ENCODE data around the gene ITSN2. TPM values are rescaled to one million over a fixed set of nuclear protein-coding genes. Genes with fewer than 3 reads are reported as not detected.

The ITSN2 gene
- total RNA-seq, 5 donors from 2014 or later (not counting 1 experiment from before 2014, with no cell fraction given) = 95.7 to 110 (median 101) TPM

GRCh38 chr2:24176326-24176725, 184.0 kb downstream of the ITSN2 start:
- DNase-seq = no peak
- ChIA-PET CTCF (no interaction called here), POLR2A (interaction anchor here in 1 of 2 donors (0.5 kb wide), 1 partner anchor 801 kb away, joined by 5 read pairs; no protein-coding TSS in a partner anchor)
- no peak overlapping the region for H3K27ac ChIP-seq (ENCODE audit: low read length)
- Mint-ChIP-seq H3K27ac (no peak overlapping the region), H3K27me3 (peaks cover 0 to 8% of the 10 kb centered on the region in 2 donors), H3K36me3 (peaks cover 2% of the 10 kb centered on the region), H3K4me3 (no peak overlapping the region), H3K4me1 (no peaks in the 10 kb centered on the region), H3K9me3 (peaks cover 0 to 2% (median 0%) of the 10 kb centered on the region in 3 donors)
- H3K36me3 ChIP-seq (ENCODE audit: control insufficient read depth in 2 of 2, extremely low read depth in 1 of 2, insufficient read depth in 1 of 2, low read length in 1 of 2) = no peaks in the 10 kb centered on the region
- H3K27me3 ChIP-seq (replicated peaks in 1 of 2; ENCODE audit: control insufficient read depth in 2 of 2, extremely low read depth in 1 of 2, insufficient read depth in 2 of 2, low read length in 1 of 2) = peaks cover 0 to 9% of the 10 kb centered on the region in 2 experiments
- ATAC-seq (replicated peaks in 1 of 4) = no peak
- H3K4me1 ChIP-seq (ENCODE audit: control insufficient read depth in 1 of 2, extremely low read depth in 1 of 2, insufficient read depth in 2 of 2, low read length in 2 of 2) = no peaks in the 10 kb centered on the region
- WGBS (ENCODE audit: insufficient coverage) = no CpG with 5 or more reads among the region's 1 CpG
- H3K4me3 ChIP-seq (ENCODE audit: control insufficient read depth in 1 of 2, extremely low read depth in 1 of 2, low read length in 1 of 2) = no peak overlapping the region
- no peaks in the 10 kb centered on the region for H3K9me3 ChIP-seq

GRCh38 chr2:24175631-24176187, 184.6 kb downstream of the ITSN2 start:
- WGBS (ENCODE audit: insufficient coverage) = 92% methylated on average over 13 of the region's 17 CpGs
- peaks cover 0 to 2% (median 0%) of the 10 kb centered on the region in 3 donors for H3K9me3 Mint-ChIP-seq
- peaks cover 0 to 9% of the 10 kb centered on the region in 2 experiments for H3K27me3 ChIP-seq (replicated peaks in 1 of 2; ENCODE audit: control insufficient read depth in 2 of 2, extremely low read depth in 1 of 2, insufficient read depth in 2 of 2, low read length in 1 of 2)
- H3K27me3 Mint-ChIP-seq = peaks cover 0 to 11% of the 10 kb centered on the region in 2 donors
- no peaks in the 10 kb centered on the region for H3K36me3 ChIP-seq (ENCODE audit: control insufficient read depth in 2 of 2, extremely low read depth in 1 of 2, insufficient read depth in 1 of 2, low read length in 1 of 2)
- no peak overlapping the region for H3K4me3 ChIP-seq (ENCODE audit: control insufficient read depth in 1 of 2, extremely low read depth in 1 of 2, low read length in 1 of 2)
- no peaks in the 10 kb centered on the region for H3K4me1 Mint-ChIP-seq
- H3K4me1 ChIP-seq (ENCODE audit: control insufficient read depth in 1 of 2, extremely low read depth in 1 of 2, insufficient read depth in 2 of 2, low read length in 2 of 2) = no peaks in the 10 kb centered on the region
- H3K4me3 Mint-ChIP-seq = no peak overlapping the region
- no peak overlapping the region for H3K27ac ChIP-seq (ENCODE audit: low read length)
- POLR2A ChIA-PET = no interaction called here
- H3K9me3 ChIP-seq = no peaks in the 10 kb centered on the region
- DNase-seq (no peak), ATAC-seq (replicated peaks in 1 of 4) (no peak)
- CTCF ChIA-PET = no interaction called here
- H3K27ac Mint-ChIP-seq = no peak overlapping the region
- H3K36me3 Mint-ChIP-seq = peaks cover 2% of the 10 kb centered on the region

GRCh38 chr2:24174851-24175277, 185.5 kb downstream of the ITSN2 start, which contains the start of gene FAM228A:
FAM228A (plus strand) TSS chr2:24175053; CDS start chr2:24175481, 428 bp downstream.
- ATAC-seq (replicated peaks in 1 of 4) (no peak), DNase-seq (no peak)
- CTCF ChIA-PET = no interaction called here
- H3K27me3 ChIP-seq (replicated peaks in 1 of 2; ENCODE audit: control insufficient read depth in 2 of 2, extremely low read depth in 1 of 2, insufficient read depth in 2 of 2, low read length in 1 of 2) = peaks cover 0 to 9% of the 10 kb centered on the region in 2 experiments
- no peak within 1 kb of the TSS for H3K27ac ChIP-seq (ENCODE audit: low read length)
- H3K4me1 ChIP-seq (ENCODE audit: control insufficient read depth in 1 of 2, extremely low read depth in 1 of 2, insufficient read depth in 2 of 2, low read length in 2 of 2) = no peaks in the 10 kb centered on the region
- H3K9me3 Mint-ChIP-seq = peaks cover 0 to 2% (median 0%) of the 10 kb centered on the region in 3 donors
- H3K4me1 Mint-ChIP-seq = no peaks in the 10 kb centered on the region
- H3K4me3 Mint-ChIP-seq = no peak within 1 kb of the TSS
- WGBS (ENCODE audit: insufficient coverage) = 66% methylated on average over 46 of the region's 46 CpGs
- peaks cover 0 to 11% of the 10 kb centered on the region in 2 donors for H3K27me3 Mint-ChIP-seq
- H3K36me3 ChIP-seq (ENCODE audit: control insufficient read depth in 2 of 2, extremely low read depth in 1 of 2, insufficient read depth in 1 of 2, low read length in 1 of 2) = no peaks in the 10 kb centered on the region
- POLR2A ChIA-PET = no interaction called here
- H3K36me3 Mint-ChIP-seq = peaks cover 2% of the 10 kb centered on the region
- H3K27ac Mint-ChIP-seq = no peak within 1 kb of the TSS
- H3K9me3 ChIP-seq = no peaks in the 10 kb centered on the region
- no peak within 1 kb of the TSS for H3K4me3 ChIP-seq (ENCODE audit: control insufficient read depth in 1 of 2, extremely low read depth in 1 of 2, low read length in 1 of 2)

- WGBS (ENCODE audit: insufficient coverage) = 91% methylated on average over 2 of the region's 5 CpGs
- H3K9me3 ChIP-seq = no peaks in the 10 kb centered on the region
- ATAC-seq (replicated peaks in 1 of 4) (no peak), DNase-seq (no peak)
- H3K9me3 Mint-ChIP-seq = peaks cover 0 to 2% (median 0%) of the 10 kb centered on the region in 3 donors
- POLR2A ChIA-PET = no interaction called here
- peaks cover 12% of the 10 kb centered on the region for H3K36me3 Mint-ChIP-seq
- peaks cover 0 to 10% of the 10 kb centered on the region in 2 donors for H3K27me3 Mint-ChIP-seq
- H3K4me3 Mint-ChIP-seq = no peak overlapping the region
- H3K27ac ChIP-seq (ENCODE audit: low read length) = no peak overlapping the region
- peaks cover 0 to 3% of the 10 kb centered on the region in 2 experiments for H3K27me3 ChIP-seq (replicated peaks in 1 of 2; ENCODE audit: control insufficient read depth in 2 of 2, extremely low read depth in 1 of 2, insufficient read depth in 2 of 2, low read length in 1 of 2)
- H3K27ac Mint-ChIP-seq = no peak overlapping the region
- no peaks in the 10 kb centered on the region for H3K4me1 ChIP-seq (ENCODE audit: control insufficient read depth in 1 of 2, extremely low read depth in 1 of 2, insufficient read depth in 2 of 2, low read length in 2 of 2)
- CTCF ChIA-PET = no interaction called here
- no peaks in the 10 kb centered on the region for H3K36me3 ChIP-seq (ENCODE audit: control insufficient read depth in 2 of 2, extremely low read depth in 1 of 2, insufficient read depth in 1 of 2, low read length in 1 of 2)
- no peak overlapping the region for H3K4me3 ChIP-seq (ENCODE audit: control insufficient read depth in 1 of 2, extremely low read depth in 1 of 2, low read length in 1 of 2)
- no peaks in the 10 kb centered on the region for H3K4me1 Mint-ChIP-seq
These were observed 191.3 kb downstream of the ITSN2 start for GRCh38 chr2:24169023-24169422.

GRCh38 chr2:24164416-24164973, 195.8 kb downstream of the ITSN2 start:
- ATAC-seq (replicated peaks in 1 of 4) (peak in 2 of 4 experiments; percentile 17 to 43), DNase-seq (peak in 29 of 35 experiments; percentile 1 to 43 (median 23))
- Histone ChIP-seq H3K4me1 (ENCODE audit: control insufficient read depth in 1 of 2, extremely low read depth in 1 of 2, insufficient read depth in 2 of 2, low read length in 2 of 2) (no peaks in the 10 kb centered on the region), H3K36me3 (ENCODE audit: control insufficient read depth in 2 of 2, extremely low read depth in 1 of 2, insufficient read depth in 1 of 2, low read length in 1 of 2) (no peaks in the 10 kb centered on the region), H3K9me3 (no peaks in the 10 kb centered on the region), H3K27ac (ENCODE audit: low read length) (no peak overlapping the region), H3K4me3 (ENCODE audit: control insufficient read depth in 1 of 2, extremely low read depth in 1 of 2, low read length in 1 of 2) (no peak overlapping the region), H3K27me3 (replicated peaks in 1 of 2; ENCODE audit: control insufficient read depth in 2 of 2, extremely low read depth in 1 of 2, insufficient read depth in 2 of 2, low read length in 1 of 2) (no peaks in the 10 kb centered on the region)
- Mint-ChIP-seq H3K36me3 (peaks cover 28% of the 10 kb centered on the region), H3K27ac (no peak overlapping the region), H3K4me3 (no peak overlapping the region), H3K9me3 (peaks cover 0 to 4% (median 0%) of the 10 kb centered on the region in 3 donors), H3K4me1 (no peaks in the 10 kb centered on the region), H3K27me3 (no peaks in the 10 kb centered on the region)
- ChIA-PET POLR2A (no interaction called here), CTCF (interaction anchor here in 1 of 2 donors (1.1 kb wide), 1 partner anchor 340 kb away, joined by 4 read pairs; no protein-coding TSS in a partner anchor)
- 100% methylated on average over 3 of the region's 8 CpGs for whole genome bisulfite sequencing (ENCODE audit: insufficient coverage)

GRCh38 chr2:24163601-24164000, 196.7 kb downstream of the ITSN2 start:
- H3K27me3 ChIP-seq (replicated peaks in 1 of 2; ENCODE audit: control insufficient read depth in 2 of 2, extremely low read depth in 1 of 2, insufficient read depth in 2 of 2, low read length in 1 of 2) = no peaks in the 10 kb centered on the region
- no CpG with 5 or more reads among the region's 2 CpGs for WGBS (ENCODE audit: insufficient coverage)
- no peaks in the 10 kb centered on the region for H3K4me1 ChIP-seq (ENCODE audit: control insufficient read depth in 1 of 2, extremely low read depth in 1 of 2, insufficient read depth in 2 of 2, low read length in 2 of 2)
- DNase-seq (no peak), ATAC-seq (replicated peaks in 1 of 4) (no peak)
- H3K27ac Mint-ChIP-seq = no peak overlapping the region
- ChIA-PET CTCF (interaction anchor here in 1 of 2 donors (0.8 to 1.1 kb wide), 2 partner anchors 184 to 339 kb away, joined by 3 to 4 read pairs; no protein-coding TSS in a partner anchor), POLR2A (no interaction called here)
- H3K27ac ChIP-seq (ENCODE audit: low read length) = no peak overlapping the region
- no peaks in the 10 kb centered on the region for H3K4me1 Mint-ChIP-seq
- peaks cover 26% of the 10 kb centered on the region for H3K36me3 Mint-ChIP-seq
- H3K36me3 ChIP-seq (ENCODE audit: control insufficient read depth in 2 of 2, extremely low read depth in 1 of 2, insufficient read depth in 1 of 2, low read length in 1 of 2) = no peaks in the 10 kb centered on the region
- no peaks in the 10 kb centered on the region for H3K9me3 ChIP-seq
- H3K4me3 ChIP-seq (ENCODE audit: control insufficient read depth in 1 of 2, extremely low read depth in 1 of 2, low read length in 1 of 2) = no peak overlapping the region
- no peaks in the 10 kb centered on the region for H3K27me3 Mint-ChIP-seq
- H3K4me3 Mint-ChIP-seq = no peak overlapping the region
- peaks cover 0 to 4% (median 0%) of the 10 kb centered on the region in 3 donors for H3K9me3 Mint-ChIP-seq

Data from T-cell (primary cell).